Activated naive CD4-positive, alpha-beta T cell treated with anti-CD3 and anti-CD28 coated beads, Interleukin-2, amount 10 ng/mL, durations not matched to agents 7 days and 5 days (primary cell): ENCODE measurements around the gene DPM3.
A peak's percentile ranks its signal among the peaks of the same experiment; 100 is the strongest.

Source experiments
- CTCF ChIA-PET: fragments of 350-600 bp; sonication (Branson Sonifier 250); formaldehyde crosslinking; loops from one replicate; lab custom pipeline; 2021; ENCODE audit warnings: antibody characterized with exemption; lab: Charles Lee
- DNase-seq: peaks from one replicate; pipeline ENCODE4 v3.0.0-alpha.2; 2020
- H3K27ac Mint-ChIP-seq: one replicate; pipeline ENCODE4 v1.8.0; 2021; ENCODE audit warnings: mild to moderate bottlenecking, moderate library complexity, mixed read lengths
- H3K27me3 Mint-ChIP-seq: one replicate; pipeline ENCODE4 v1.8.0; 2021; ENCODE audit warnings: mild to moderate bottlenecking, mixed read lengths
- H3K36me3 Mint-ChIP-seq: one replicate; pipeline ENCODE4 v1.8.0; 2021; ENCODE audit warnings: mixed read lengths
- H3K4me1 Mint-ChIP-seq: one replicate; pipeline ENCODE4 v1.8.0; 2021; ENCODE audit warnings: mixed read lengths
- H3K4me3 Mint-ChIP-seq: one replicate; pipeline ENCODE4 v1.8.0; 2021; ENCODE audit warnings: mild to moderate bottlenecking, moderate library complexity, mixed read lengths
- H3K9me3 Mint-ChIP-seq: one replicate; pipeline ENCODE4 v1.8.0; 2021; ENCODE audit warnings: mixed read lengths

DPM3 gene

DNA sequence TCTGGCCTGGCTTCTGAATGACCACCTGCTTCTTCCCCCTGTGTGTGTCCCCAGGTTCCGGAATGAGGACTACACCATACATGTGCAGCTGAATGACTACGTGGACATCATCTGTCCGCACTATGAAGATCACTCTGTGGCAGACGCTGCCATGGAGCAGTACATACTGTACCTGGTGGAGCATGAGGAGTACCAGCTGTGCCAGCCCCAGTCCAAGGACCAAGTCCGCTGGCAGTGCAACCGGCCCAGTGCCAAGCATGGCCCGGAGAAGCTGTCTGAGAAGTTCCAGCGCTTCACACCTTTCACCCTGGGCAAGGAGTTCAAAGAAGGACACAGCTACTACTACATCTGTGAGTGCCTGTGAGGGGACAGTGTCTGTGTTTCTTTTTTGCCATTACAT lies 9.0 kb downstream of the DPM3 start:
- CTCF ChIA-PET, result interaction anchor here (0.9 to 1.7 kb wide), 3 partner anchors 11 to 40 kb away, joined by 4 to 5 read pairs (median 5); no protein-coding TSS in a partner anchor
- Mint-ChIP-seq H3K36me3 (peaks cover 2% of the 10 kb centered on the region), H3K4me1 (peaks cover 42% of the 10 kb centered on the region), H3K27ac (no peak overlapping the region), H3K27me3 (peaks cover 49% of the 10 kb centered on the region), H3K9me3 (no peaks in the 10 kb centered on the region), H3K4me3 (no peak overlapping the region)
- no peak for DNase-seq

DNA sequence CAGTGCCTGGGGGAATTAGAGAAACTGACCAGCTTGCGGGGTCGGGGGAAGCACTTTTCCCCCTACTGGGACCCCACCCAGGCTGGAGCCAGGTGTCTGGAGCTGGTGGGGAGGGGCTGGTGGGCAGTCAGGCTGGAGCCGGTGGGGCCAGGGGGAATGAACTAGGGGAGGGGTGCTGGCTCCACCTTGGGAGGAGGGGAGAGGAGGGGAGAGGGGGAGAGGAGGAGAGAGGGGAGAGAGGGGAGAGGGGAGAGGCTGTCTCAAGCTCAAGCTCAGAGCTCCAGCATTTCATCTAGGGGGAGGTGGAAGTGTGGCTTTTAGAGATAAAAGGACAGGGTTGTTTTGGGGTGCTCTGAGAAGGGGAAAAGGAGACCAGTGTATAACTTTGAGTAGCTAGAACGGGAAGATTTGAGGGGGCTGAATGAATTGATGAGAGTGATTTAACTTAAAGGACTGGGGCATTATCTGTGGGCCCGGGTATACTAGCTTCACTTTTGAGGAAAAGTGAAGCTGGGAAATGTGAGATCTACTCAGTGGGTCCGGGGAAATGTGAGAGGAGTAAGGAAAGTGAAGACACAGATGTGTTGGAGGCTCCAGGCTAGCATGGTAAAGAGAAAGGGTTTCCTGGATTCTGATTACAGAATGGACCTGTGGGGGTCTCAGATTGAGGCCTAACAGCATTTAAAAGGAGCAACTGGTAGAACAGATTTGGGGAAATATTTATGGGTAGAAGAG lies 9.9 kb downstream of the DPM3 start:
- Mint-ChIP-seq H3K4me1 (peaks cover 38% of the 10 kb centered on the region), H3K4me3 (no peak overlapping the region), H3K9me3 (no peaks in the 10 kb centered on the region), H3K27me3 (peaks cover 57% of the 10 kb centered on the region), H3K27ac (peak overlapping the region; percentile 5), H3K36me3 (no peaks in the 10 kb centered on the region)
- CTCF ChIA-PET, result interaction anchor here (0.9 to 1.7 kb wide), 5 partner anchors 12 to 43 kb away, joined by 3 to 5 read pairs (median 3); partner anchors contain the start of gene KRTCAP2
- no peak for DNase-seq

DNA sequence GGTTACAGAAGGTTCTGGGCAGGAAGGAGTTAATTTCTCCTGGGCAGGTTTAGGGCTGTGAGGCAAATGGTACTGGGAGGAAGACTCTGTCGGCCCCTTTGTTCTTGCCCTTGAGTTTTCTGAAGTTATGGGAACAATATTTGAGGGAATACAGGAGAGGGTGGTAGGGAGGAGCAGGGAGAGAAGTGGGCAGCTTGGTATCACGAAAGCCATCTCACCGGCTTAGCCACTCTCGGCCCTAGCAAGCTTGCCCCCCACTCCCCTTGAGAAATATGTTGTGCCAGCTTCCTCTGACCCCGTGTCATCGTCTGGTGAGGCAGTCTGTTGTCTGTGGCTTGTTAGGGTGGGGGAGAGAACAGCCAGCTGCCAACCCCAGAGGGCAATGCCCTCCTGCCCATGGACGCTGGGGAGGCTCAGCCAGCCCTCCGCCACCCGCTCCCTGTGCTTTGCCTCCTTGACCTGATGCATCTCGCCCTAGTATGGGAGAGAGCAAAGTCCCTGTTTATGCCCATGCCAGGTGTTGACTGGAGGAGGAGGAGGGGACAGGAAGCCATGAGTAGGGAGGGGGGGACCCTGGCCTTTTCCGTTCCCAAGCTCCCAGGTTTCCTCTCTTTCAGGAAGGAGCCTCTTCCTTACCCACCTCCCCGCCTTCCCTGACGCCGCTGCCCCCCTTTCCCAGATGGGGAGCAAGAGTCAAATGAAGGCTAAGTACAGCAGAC lies 11.4 kb downstream of the DPM3 start:
- H3K27ac Mint-ChIP-seq, result no peak overlapping the region
- H3K27me3 Mint-ChIP-seq, result peaks cover 73% of the 10 kb centered on the region
- DNase-seq, result no peak
- no peaks in the 10 kb centered on the region for H3K36me3 Mint-ChIP-seq
- no peaks in the 10 kb centered on the region for H3K9me3 Mint-ChIP-seq
- peak overlapping the region; percentile 60 for H3K4me3 Mint-ChIP-seq
- H3K4me1 Mint-ChIP-seq, result peaks cover 30% of the 10 kb centered on the region
- CTCF ChIA-PET, result interaction anchor here (1.4 kb wide), 1 partner anchor 14 kb away, joined by 4 read pairs; no protein-coding TSS in a partner anchor

DNA sequence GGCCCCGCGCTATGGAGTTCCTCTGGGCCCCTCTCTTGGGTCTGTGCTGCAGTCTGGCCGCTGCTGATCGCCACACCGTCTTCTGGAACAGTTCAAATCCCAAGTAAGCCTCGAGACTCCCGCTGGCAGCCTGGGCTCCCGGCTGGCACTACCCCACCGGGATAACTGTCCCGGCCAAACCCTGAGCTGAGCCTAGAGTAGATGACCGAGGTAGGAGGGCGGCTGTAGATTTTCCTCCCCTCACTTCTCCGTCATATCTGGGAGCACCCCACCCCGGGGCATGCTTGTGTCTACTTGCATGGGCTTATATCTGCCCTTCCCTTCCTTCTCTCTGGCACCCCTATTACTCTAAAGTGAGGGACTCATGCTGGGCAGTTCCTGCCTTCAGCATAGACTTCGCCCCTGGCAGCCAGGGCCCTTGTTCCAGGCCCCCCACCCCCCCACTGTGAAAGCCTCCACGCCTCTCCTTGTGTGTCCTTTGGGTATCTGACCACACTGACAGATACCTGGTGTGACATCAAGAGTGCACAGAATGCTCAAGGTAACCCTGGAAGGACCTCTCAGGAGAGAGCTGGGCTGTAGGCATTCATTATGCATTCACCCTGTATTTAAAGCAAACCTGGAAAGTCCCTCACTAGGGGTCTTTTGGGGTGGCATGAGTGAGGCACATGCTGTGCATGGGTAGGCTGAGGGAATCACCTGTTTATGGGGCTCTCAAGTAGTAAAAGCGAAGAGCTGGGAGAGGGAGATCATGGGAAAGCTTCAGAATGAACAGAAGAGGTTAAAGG lies 12.2 kb downstream of the DPM3 start:
- DNase-seq, result no peak
- Mint-ChIP-seq H3K9me3 (no peaks in the 10 kb centered on the region), H3K4me3 (peak overlapping the region; percentile 60), H3K4me1 (peaks cover 30% of the 10 kb centered on the region), H3K36me3 (no peaks in the 10 kb centered on the region), H3K27ac (no peak overlapping the region), H3K27me3 (peaks cover 78% of the 10 kb centered on the region)
- CTCF ChIA-PET, result interaction anchor here (1.4 kb wide), 1 partner anchor 15 kb away, joined by 4 read pairs; no protein-coding TSS in a partner anchor

DNA sequence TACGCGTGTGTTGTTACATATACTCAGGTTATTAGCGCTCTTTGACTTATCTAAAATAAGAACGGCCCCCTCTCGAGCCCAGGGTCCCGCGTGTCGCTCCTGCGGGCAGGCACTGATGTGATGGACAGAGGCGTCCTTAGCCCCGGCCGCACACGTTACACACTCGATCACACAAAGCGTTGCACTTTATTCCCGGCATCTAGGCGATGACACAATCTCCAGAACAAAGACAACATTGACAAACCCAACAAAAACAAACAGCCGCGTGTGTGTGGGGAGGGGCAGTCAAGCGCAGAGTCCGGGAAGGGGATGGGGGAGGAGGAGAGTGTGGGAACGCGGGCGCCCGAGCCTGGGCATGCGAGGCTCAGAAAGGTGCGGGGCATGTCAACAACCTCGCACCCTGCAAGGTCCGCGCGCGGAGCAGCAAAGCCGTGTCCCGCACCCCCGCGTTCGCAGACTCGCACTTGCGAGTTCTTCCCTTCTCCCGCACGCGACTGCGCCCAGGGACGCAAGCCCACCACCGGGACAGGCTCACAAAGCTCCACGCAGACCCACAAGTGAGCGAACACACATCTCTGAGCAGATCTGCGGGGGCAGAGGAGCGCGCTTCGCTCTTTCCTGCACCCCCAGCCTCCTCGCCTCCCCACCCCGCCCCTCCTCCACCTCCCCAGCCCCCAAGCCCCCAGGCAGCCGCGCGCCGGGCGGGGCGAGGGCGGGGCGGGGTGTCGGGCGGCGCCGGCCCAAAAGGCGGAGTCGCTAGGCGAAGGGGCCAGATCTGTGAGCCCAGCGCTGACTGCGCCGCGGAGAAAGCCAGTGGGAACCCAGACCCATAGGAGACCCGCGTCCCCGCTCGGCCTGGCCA lies 13.0 kb downstream of the DPM3 start, which contains the start of gene EFNA1:
Gene EFNA1 (plus strand): TSS at position 772 of the 862 bp plus-strand sequence. CDS start 102 bp downstream, outside the sequence.
- peak within 1 kb of the TSS; percentile 61 for H3K4me3 Mint-ChIP-seq
- H3K4me1 Mint-ChIP-seq, result peaks cover 30% of the 10 kb centered on the region
- CTCF ChIA-PET, result no interaction called here
- no peak within 1 kb of the TSS for H3K27ac Mint-ChIP-seq
- no peaks in the 10 kb centered on the region for H3K36me3 Mint-ChIP-seq
- peaks cover 86% of the 10 kb centered on the region for H3K27me3 Mint-ChIP-seq
- H3K9me3 Mint-ChIP-seq, result no peaks in the 10 kb centered on the region
- DNase-seq, result peak; percentile 66

DNA sequence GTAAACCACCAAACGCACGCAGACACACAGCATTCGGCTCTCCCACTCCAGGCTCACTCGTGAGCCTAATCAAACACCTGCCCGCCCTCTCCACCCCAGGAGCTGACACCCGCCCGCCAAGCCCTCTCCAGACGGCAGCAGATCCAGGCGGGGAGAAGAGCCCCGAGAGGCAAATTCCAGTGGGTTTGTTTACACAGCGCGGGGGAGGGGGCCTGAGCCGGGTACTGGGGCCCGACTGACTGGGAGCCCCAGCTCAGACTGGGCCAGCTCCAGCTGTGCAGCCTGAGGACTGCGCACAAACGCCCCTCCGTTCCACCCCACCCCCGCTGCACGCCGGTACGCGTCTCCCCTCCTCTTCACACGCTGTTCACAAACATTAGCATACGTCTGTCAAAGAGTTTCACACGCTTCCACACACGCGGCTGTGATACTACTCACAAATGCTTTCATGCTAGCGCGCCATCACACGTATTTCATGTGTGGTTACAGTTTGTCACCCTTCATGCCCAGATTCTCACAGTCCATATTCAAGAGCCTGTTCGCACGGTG lies 13.7 kb downstream of the DPM3 start:
- peak; percentile 58 for DNase-seq
- H3K4me1 Mint-ChIP-seq, result peaks cover 30% of the 10 kb centered on the region
- no peak overlapping the region for H3K27ac Mint-ChIP-seq
- H3K27me3 Mint-ChIP-seq, result peaks cover 89% of the 10 kb centered on the region
- H3K36me3 Mint-ChIP-seq, result no peaks in the 10 kb centered on the region
- CTCF ChIA-PET, result interaction anchor here (1.9 kb wide), 1 partner anchor 35 kb away, joined by 6 read pairs; no protein-coding TSS in a partner anchor
- H3K9me3 Mint-ChIP-seq, result no peaks in the 10 kb centered on the region
- H3K4me3 Mint-ChIP-seq, result peak overlapping the region; percentile 61

DNA sequence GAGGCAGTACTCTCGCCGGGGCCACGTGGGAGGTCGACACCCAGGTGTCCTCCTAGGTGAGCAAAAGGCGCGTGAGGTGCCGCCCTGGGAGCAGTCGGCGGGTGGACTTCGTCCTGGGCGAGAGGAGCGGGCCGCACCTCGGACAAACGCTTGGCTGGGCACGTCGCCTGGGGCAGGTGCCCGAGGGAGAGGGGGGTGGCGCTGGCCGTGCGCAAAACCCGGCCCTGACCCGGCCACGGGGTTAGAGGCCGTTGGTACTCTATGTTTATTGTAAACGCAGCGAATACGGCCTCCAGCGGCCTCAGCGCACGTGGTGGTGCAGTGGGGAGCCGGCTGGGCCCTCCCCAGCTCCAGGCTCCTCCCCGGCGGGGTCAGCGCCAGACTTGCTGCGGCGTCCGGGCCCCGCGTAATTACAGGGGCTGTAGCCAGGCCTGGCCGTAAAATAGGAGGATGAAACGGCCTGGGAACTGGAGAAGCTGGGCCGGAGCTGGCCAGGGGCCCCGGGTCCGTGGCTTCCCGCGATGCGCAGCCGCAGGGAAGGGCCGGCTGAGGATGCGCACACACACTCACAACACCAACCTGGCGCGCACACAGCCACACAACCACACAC lies 14.3 kb downstream of the DPM3 start:
- CTCF ChIA-PET, result interaction anchor here (1.9 kb wide), 1 partner anchor 35 kb away, joined by 6 read pairs; no protein-coding TSS in a partner anchor
- no peak for DNase-seq
- H3K4me1 Mint-ChIP-seq, result peaks cover 30% of the 10 kb centered on the region
- H3K9me3 Mint-ChIP-seq, result no peaks in the 10 kb centered on the region
- H3K27me3 Mint-ChIP-seq, result peaks cover 89% of the 10 kb centered on the region
- H3K4me3 Mint-ChIP-seq, result no peak overlapping the region
- no peaks in the 10 kb centered on the region for H3K36me3 Mint-ChIP-seq
- no peak overlapping the region for H3K27ac Mint-ChIP-seq

DNA sequence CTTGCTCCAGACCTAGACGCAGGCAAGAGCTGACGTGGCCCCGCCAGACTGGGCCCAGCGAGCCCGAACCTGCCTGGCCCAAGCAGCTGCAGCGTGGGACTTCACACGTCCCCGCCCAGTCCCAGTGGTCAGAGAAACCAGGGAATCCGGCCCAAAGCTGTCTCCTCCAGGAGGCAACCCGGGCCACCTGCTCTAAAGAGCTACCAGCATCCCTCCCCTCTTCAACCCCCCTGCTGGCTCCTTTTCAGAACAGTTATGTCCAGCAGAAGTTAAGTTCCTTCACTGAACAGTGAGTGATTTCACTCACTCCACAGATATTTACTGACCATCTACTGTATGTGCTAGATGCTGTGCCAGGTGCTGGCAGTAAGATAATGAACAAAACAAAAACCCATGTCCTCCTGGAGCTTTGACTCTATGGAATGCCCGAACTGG lies 14.8 kb downstream of the DPM3 start:
- peaks cover 92% of the 10 kb centered on the region for H3K27me3 Mint-ChIP-seq
- DNase-seq, result no peak
- CTCF ChIA-PET, result interaction anchor here (1.9 kb wide), 1 partner anchor 34 kb away, joined by 6 read pairs; no protein-coding TSS in a partner anchor
- no peak overlapping the region for H3K27ac Mint-ChIP-seq
- peaks cover 30% of the 10 kb centered on the region for H3K4me1 Mint-ChIP-seq
- H3K36me3 Mint-ChIP-seq, result no peaks in the 10 kb centered on the region
- H3K4me3 Mint-ChIP-seq, result no peak overlapping the region
- no peaks in the 10 kb centered on the region for H3K9me3 Mint-ChIP-seq

DNA sequence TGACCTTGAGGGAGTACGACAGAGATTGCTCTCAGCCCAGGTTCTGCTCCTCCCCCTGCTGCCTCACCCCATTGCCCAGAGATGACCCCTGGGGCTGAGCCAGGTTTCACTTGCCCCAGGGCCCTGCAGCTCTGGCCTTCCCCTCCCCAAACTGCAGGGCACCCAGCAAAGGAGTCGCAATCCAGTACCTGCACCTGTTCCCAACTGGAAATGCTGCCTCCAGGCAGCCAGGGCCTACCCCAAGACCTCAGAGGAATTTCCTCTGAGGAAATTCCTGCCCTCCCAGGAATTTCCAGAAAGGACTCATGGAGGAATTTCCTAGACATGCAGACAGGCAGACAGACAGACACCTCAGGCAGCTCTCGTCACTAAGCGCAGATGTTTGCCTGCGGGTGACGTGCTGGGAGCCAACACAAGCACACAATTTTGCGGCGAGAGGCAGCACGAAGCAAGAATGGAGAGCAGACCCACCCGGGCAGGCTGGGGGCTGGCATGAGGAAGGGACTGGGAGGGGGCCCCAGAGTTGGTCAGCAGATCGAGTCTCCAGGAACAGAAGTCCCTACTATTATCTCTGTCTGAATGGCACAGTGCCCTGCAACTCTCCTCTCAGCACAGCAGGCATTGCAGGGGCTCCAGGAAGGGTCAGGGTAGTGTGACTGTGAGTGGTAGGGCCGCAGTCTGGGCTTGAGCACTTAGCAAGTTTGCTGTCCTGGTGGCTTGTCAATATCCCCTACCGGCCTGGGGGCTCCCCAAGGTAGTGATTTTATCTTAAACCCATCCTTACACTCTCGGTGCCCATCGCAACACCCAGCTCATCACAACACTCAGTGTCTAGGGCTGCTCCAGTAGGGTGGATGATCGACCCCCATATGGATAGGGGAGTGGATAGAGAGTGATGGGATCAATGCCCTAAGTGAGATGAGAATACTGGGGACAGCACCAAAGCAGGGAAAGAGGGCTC lies 15.5 kb downstream of the DPM3 start:
- no peak overlapping the region for H3K27ac Mint-ChIP-seq
- H3K4me3 Mint-ChIP-seq, result no peak overlapping the region
- CTCF ChIA-PET, result interaction anchor here (1.9 kb wide), 1 partner anchor 33 kb away, joined by 6 read pairs; no protein-coding TSS in a partner anchor

DNA sequence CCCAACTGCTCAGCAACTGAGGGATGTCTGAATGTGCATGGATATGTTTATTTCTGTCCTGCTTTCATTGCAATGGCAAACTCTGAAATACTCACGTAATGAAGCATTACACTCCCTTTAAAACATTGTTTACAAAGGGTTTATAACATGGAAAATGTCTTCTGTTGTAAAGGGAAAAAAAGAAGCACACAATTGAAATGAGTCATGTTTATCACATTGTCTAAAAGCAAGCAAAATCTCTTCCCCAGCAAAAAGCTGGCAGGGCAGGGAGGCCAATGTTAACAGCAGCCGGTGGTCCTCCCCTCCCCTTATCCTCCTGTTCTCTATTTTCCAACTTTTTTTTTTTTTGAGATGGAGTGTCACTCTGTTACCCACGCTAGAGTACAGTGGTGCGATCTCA lies 16.5 kb downstream of the DPM3 start:
- Mint-ChIP-seq H3K27me3 (peaks cover 90% of the 10 kb centered on the region), H3K4me1 (peaks cover 18% of the 10 kb centered on the region), H3K4me3 (no peak overlapping the region), H3K27ac (no peak overlapping the region), H3K9me3 (no peaks in the 10 kb centered on the region), H3K36me3 (no peaks in the 10 kb centered on the region)
- no peak for DNase-seq
- CTCF ChIA-PET, result no interaction called here

More for the DNA sequence above, 15.5 kb downstream of the DPM3 start:
- peaks cover 92% of the 10 kb centered on the region for H3K27me3 Mint-ChIP-seq
- peaks cover 28% of the 10 kb centered on the region for H3K4me1 Mint-ChIP-seq
- DNase-seq, result no peak
- no peaks in the 10 kb centered on the region for H3K9me3 Mint-ChIP-seq
- H3K36me3 Mint-ChIP-seq, result no peaks in the 10 kb centered on the region

DNA sequence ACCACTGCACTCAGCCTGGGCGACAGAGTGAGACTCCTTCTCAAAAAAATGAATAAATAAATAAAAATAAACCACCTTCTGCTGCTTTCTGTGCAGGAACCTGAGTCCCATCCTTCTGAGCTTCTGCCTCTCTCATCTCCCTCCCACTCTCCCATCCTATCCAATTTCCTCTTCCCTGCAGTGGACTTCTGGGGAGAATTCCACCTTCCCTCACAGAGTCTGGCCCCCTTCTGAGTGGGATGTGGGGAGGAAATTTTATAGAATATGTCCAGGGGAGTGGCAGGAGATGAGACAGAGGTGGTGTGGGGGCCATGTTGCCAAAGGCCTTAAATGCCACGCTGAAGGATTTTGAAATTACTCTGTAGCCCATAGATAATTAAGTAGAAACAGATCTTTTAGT lies 18.0 kb downstream of the DPM3 start:
- Mint-ChIP-seq H3K4me3 (no peak overlapping the region), H3K4me1 (peaks cover 7% of the 10 kb centered on the region), H3K36me3 (no peaks in the 10 kb centered on the region), H3K27me3 (peaks cover 87% of the 10 kb centered on the region), H3K9me3 (no peaks in the 10 kb centered on the region), H3K27ac (no peak overlapping the region)
- CTCF ChIA-PET, result no interaction called here
- DNase-seq, result no peak
